Left ventricle myocardium superior (tissue), 1 donor: ENCODE measurements around the gene SNTG2. TPM values are rescaled to one million over a fixed set of nuclear protein-coding genes. Genes with fewer than 3 reads are reported as not detected.

ENCODE experiments used
- ATAC-seq: fragments of 200-7000 bp; cut with Tn5 transposase; one replicate; pipeline ENCODE4 v1.9.1; 2020; ENCODE audit warnings: mild to moderate bottlenecking, moderate library complexity
- DNase-seq: peaks from one replicate; pipeline ENCODE4 v3.0.0-alpha.2; 2020
- intact Hi-C: fragments of 100-400 bp; cut with micrococcal nuclease; formaldehyde crosslinking; loops from one replicate; pipeline ENCODE4 v1.11.0; 2022
- total RNA-seq: library from RNA; stranded (reverse); fragmentation: NEBNext Ultra II Directional; extraction: Animal tissue kit (Norgen Biotek cat#: 25700); gene quantifications from one replicate; pipeline ENCODE4 v1.2.1, GENCODE V29; 2021
- donor health status: DM: no; HTN: yes; CAD: no; lungs with severe emphysema.

The SNTG2 gene
- total RNA-seq, 1 donor from 2014 or later: 0.77 TPM

DNA sequence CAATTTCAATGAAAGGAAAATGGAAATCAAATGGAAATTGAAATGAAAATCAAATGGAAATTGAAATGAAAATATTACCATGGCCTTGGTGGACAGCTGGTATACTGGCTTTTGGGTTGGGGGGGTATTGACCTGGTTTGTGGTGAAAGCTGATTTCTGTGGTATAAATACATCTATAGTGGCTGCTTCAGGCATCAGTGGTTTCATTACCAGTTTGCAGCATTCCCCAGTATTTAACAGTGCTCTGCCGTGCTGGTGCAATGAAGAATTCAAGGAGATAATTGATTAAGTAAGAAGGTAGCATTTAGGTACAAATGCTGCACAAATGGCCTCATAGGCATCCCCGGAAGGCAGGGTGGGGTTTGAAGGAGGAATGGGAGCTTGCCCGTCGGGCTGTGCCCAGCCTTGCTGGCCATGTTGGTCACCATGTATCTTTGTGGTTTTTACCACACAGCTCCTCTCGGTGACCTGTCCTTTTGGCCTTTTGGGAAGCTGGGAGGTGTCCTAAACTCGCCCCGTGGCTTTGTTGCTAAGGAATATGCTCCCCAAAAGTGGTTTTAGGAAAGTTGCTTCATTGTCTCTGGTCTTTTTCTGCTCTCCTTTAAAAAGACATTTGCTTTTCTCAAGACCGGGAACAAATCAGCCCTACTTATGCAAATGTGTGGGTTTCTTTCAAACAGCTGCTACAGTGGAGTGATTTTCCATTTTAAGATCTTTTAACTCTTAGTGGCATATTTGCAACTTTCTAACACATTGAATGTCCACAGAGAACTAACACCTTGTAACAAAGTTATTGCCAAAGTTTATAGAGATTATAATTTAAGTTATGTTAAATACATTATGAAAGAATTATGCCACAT is 28.6 kb downstream of the SNTG2 start:
- DNase-seq (no peak), ATAC-seq (no peak)
- intact Hi-C loops: no loop called here

DNA sequence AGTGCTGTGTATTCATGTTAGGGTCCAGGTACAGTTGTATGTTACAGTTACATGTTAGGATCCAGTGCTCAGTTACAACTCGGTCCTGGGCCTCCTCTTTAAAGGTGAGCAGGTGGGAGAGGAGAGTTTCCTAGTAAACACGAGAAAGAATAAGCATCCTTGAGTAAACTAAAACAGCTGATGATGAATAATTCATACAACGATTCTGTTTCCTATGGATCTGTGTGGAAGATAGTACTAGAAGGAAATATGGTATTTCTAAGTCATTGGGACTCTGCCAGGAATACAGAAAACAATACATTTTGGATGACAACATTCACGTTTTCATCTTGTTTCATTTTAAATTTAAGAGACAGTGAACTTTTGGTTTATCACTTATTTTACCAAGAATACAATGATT is 29.5 kb downstream of the SNTG2 start:
- ATAC-seq: no peak
- DNase-seq: no peak
- intact Hi-C loops: no loop called here

DNA sequence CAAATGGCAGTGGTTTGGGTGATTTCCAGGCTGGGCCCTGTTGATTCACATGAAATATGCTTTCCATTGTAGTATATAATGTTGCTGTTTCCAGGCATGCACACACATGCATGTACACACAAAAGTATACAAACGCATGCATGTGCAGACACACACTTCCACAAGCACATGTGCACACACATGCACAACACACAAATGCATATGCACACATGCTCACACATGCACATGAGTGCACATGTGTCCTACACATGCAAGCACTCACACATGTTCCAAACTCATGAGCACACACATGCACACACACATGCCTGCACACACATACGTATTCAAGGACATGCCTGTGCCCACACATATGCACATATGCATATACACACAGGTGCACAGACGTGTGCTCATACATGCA is 30.6 kb downstream of the SNTG2 start:
- ATAC-seq (no peak), DNase-seq (no peak)
- intact Hi-C loops: no loop called here

DNA sequence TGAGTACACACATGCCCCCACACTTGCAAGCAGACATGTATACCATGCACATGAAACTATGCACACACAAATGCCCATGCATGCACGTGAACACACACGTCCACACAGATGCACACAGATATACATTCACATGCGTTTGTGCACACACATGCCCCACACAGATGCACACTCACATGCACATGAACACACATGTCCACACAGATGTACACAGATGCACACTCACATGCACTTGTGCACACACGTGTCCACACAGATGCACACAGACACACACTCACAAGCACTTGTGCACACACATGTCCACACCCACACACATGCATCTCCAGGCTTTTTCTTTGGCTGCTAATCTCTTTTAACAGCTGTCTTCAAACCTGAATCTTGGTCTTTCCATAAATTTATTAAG is 31.1 kb downstream of the SNTG2 start:
- DNase-seq (no peak), ATAC-seq (no peak)
- intact Hi-C loops: no loop called here

DNA sequence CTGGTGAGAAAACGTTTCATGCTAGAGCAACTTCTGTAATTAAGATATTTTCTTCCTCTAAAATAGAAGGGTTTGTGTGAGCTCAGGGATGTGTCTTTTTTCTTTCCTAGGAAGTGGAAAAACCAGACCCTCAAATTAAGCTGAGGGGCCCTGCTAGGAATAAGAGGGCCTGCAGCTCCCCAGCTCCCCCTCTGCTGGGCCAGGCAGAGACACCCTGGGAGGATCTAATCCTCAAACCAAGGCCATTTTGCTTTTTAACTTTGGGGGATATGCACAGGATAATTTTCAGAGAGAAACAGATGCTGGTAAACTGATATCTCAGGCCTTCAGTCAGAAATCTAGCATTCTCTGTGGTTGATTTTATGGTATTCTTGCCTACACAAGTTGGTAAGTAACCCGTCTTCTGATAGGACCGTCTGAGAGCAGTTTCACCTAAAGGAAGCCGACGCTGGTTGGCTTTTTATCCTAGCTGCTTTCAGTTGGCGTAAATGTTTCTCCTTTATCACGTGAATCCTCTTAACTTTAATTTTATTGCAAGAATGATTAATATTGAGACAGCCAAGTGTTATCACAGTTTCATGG is 34.8 kb downstream of the SNTG2 start:
- intact Hi-C loops: no loop called here
- ATAC-seq: no peak

DNA sequence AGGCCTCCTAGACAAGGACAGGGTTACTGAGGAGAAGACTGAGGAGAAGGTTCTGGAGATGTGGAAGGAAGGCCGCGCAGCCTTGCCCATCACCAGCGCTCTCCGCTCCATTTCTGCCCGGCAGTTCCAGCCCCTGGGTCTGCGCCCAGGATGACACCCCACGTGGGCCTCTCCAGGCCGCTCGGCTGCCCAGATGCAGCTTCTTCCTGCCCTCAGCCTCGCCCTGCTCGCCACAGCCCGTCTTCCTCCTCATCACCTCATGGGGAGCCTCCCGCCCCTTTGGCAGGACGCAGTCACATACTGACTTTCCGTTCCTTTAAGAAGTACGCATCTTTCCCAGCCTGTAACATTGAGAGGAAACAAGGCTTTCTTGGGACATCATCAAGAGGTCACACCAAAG is 37.1 kb downstream of the SNTG2 start:
- DNase-seq (no peak), ATAC-seq (no peak)
- intact Hi-C loops: no loop called here

More for the DNA sequence above, 34.8 kb downstream of the SNTG2 start:
- DNase-seq: no peak

DNA sequence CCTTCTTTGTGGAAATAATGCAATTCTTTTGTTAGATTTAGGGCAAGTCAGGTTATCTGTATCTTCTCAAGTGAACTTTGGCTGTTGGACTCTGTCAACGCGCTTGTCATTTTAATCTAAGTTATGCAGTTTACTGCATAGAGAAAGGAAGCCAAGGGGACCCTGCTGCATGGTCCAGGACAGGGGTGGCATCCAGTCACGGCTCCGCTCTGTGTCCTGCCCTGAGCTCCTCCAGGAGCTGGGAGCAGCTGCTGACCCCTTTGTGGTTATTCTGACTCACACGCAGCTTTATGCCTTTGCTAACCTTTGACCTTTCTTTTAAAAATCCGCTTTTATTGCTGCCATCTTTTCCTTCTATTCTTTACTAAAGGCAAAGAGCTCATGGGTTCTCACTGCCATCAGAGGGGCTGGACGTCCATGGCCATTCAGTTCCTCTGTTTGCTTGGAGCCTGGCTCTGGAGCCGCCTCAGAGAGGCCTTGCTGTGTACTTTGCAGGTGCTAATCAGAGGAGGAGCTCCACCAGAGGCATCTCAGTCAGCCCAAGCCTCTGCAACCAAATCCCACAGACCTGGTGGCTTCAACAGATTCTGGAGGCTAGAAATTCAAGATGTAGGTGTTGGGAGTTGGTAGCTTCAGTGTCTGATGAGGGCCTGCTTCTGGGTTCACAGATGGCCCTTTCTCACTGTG is 39.3 kb downstream of the SNTG2 start:
- DNase-seq: no peak
- ATAC-seq: no peak
- intact Hi-C loops: no loop called here

DNA sequence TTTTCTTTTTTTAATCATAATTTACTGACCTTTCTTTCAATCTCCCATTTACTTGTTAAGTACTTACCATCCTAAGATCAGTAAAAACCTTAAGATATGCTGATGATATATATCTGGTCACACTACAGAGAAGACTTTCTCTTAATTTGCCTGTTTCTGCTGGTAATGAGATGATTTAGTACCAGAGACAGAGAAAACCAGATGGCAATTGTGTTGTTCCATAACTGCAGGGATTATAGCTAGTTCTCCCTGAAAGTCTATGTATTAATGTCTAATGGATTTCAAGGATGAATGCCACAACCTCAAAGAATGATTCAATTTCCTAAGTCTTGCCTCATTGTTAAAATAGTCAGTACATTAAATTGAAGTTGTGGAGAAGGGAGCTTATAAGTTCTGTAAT is 40.3 kb downstream of the SNTG2 start:
- no peak for ATAC-seq
- DNase-seq: no peak
- intact Hi-C loops: no loop called here

DNA sequence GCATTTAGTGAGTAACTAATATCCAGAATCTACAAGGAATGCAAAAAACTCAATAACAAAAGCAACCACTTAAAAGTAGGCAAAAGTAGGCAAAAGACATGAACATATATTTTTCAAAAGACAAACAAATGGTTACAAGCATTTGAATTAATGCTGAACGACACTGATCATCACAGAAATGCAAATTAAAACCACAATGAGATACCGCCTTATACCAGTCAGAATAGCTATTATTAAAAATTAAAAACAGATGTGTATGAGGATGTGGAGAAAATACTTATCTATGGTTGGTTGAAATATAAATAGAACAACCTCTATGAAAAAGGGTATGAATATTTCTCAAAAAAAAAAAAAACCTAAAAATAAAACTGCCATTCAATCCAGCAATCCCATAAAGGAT is 51.7 kb downstream of the SNTG2 start:
- ATAC-seq (no peak), DNase-seq (no peak)
- intact Hi-C loops: no loop called here

DNA sequence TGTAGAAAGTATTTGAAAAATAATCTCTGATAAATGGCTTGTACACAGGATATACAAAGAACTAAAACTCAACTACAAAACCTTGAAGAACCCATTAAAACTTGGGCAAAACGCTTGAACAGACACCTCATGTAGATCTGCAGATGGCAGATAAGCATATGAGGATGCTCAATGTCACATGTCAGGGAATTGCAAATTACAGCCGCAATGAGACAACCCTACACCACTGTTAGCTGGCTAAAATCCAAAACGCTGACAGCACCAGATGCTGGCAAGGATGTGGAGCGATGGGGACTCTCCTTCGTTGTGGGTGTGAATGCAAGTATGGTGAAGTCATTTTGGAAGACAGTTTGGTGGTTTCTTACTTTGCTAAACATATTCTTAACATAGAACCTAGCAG is 53.7 kb downstream of the SNTG2 start:
- intact Hi-C loops: no loop called here
- no peak for DNase-seq
- ATAC-seq: no peak

DNA sequence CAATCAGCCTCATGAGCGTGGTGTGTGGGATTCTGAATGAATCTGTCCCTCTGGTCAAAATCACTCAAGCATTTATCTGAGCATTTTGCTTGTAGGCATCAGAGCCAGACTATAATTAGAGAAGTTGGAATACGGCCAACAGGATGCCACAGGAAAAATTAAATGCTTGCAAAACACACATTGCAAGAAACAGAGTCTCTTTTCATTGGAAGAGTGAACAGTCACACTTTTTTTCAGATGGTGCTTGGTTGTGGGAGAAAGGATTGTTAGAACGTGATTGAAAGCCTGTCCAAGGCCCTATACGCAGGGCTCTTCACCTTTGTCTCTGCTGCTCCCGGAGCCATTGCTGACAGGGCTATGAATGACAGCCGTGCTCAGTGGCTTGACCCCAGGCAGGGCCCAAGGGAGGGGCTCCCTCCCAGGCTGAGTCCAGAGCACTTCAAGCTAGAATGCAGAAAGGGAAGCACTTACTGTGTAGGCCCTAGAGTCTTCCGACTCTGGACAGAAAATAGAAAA is 59.8 kb downstream of the SNTG2 start:
- intact Hi-C loops: no loop called here
- peak; percentile 87 for ATAC-seq
- DNase-seq: no peak

DNA sequence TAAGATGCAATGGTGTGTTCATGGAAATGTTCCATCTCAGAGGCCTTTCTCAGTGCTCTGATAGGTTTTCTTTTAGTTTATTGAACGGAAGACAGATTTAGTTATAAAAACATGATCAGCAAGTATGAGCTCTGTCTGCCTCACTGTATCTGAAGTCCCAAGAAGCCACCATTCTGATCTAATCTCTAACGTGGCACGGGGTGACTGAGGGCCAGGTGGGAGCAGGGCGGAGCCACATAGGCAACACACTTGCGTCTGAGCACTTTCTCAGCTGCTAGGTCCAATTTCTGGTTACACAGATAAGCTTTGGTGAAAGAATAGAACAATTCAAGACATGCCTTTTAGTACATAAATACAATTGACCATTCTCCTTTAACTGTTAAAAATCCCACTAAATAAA is 60.4 kb downstream of the SNTG2 start:
- no peak for DNase-seq
- intact Hi-C loops: no loop called here

DNA sequence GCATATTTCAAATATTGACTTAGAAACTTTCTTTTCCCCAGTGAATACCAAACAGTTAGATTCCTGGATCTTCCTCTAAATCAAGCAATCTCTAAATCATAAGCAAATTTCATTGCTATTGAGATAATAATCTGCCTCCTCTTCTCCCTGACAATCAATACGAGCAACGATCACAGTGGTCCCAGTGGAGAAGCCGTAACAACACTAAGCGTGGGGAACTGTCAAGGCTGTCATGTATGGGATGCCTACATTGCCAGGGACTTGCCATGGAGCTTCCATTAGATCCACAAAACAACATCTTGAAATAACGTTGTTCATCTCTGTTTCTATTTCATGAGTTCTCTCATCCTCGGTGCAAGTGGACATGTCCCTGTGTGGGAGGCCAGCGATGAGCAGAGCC is 61.3 kb downstream of the SNTG2 start:
- intact Hi-C loops: no loop called here
- no peak for DNase-seq
- no peak for ATAC-seq

More for the DNA sequence above, 60.4 kb downstream of the SNTG2 start:
- no peak for ATAC-seq

DNA sequence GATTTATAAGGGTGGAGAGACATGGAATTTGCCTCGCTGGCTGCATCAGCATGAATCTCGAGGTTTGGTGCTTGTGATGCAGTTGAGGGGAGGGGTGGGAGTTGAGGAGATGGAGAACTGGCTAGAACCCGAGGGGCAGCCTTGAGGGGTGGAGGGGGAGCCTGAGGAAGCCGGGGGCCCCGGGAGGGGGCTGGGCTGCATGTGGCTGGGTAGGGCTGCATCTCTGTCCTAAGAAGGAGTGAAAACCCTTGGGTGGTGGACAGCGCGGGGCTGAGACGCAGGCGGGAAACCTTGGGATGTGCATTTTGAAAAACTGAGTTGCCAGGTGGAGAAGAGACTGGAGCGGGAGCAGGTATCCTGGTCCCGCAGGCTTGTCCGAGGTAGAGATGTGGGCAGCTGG is 64.2 kb downstream of the SNTG2 start:
- no peak for ATAC-seq
- intact Hi-C loops: no loop called here
- DNase-seq: no peak

DNA sequence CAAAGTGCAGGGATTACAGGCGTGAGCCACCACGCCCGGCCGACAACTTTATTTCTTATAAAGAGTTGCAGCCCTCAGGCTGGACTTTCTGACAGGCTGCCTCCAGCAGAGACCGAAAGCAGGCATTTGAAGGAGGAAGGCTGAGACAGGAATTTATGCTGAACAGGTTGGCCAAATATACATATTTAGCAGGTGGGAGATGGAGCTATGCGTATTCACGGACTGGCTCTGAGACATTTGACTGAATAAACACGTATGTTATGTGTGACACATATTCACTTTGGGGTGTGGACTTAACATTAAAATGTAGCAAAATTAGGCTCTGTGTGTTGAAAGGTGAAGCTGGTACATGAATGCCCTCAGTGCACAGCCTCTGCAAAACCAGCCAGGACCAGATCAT is 65.9 kb downstream of the SNTG2 start:
- DNase-seq (no peak), ATAC-seq (no peak)
- intact Hi-C loops: no loop called here

DNA sequence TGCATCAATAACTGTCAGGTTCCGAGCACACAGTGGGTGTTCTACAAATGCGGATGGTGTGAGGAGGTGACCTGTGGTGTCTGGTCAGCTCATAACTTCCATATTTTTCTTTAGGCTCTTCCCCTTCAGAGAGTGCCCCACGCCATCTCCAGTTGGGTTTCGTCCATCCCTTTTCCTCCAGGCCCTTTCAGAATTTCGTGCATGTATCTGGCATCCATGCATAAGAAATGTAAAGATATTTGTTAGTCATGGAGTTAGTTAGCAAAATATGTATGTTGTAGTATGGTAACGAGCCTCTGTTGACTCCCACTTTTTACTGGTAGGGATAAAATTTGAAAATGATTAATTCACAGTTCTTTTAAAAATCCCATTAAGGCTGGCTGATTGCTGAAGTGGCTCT is 67.2 kb downstream of the SNTG2 start:
- ATAC-seq (no peak), DNase-seq (no peak)
- intact Hi-C loops: no loop called here

DNA sequence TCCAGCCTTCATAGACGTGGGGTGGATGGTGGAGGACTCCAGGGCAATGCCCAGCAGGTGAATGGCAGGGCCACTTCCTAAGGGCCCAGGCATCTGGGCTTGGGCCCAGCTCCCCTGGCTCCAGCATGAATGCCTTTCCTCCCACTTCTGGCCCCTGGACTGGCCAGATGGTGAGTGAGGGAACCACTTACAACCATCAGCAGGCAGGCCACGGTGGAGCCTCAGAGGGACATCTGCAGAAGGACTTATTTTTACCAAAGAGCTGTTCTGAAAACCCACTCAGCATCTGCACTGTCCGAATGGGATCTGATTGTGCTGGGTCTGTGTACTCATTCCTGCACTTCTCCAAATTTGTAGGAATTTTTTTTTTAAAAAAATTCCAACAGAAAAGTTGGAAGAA is 69.6 kb downstream of the SNTG2 start:
- DNase-seq: no peak
- intact Hi-C loops: no loop called here
- no peak for ATAC-seq

DNA sequence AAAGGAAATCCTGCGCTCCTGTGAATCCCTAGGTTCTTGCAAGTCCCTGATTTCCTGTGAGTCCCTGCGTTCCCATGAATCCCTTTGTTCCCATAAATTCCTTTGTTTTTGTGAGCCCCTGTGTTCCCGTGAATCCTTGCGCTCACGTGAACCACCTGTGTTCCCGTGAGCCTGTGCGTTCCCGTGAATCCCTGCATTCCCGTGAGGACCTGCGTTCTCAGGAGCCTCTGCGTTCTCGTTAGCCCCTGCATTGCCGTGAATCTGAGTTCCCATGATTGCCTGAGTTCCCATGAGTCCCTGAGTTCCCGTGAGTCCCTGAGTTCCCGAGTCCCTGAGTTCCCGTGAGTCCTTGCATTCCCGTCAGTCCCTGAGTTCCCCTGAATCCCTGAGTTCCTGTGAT is 71.5 kb downstream of the SNTG2 start:
- DNase-seq (no peak), ATAC-seq (no peak)
- intact Hi-C loops: no loop called here

DNA sequence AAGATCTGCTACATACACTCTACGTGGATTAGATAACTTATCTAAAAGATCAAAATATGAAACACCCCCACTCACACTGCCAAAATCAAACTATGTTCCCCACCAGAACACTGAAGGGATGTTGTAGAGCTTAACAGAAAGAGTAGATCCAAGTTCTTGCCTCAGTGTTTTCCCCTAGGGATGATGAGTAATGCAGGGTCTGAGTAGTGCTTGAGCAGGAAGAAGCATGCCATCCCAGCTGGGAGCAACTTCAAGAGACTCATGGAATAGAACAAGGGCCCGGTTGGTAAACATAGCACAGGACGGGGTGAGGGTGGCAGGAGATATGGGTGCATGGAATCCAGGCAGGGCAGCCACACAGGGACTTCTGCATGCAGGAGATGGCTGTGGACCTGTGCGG is 74.3 kb downstream of the SNTG2 start:
- no peak for ATAC-seq
- intact Hi-C loops: no loop called here
- no peak for DNase-seq

DNA sequence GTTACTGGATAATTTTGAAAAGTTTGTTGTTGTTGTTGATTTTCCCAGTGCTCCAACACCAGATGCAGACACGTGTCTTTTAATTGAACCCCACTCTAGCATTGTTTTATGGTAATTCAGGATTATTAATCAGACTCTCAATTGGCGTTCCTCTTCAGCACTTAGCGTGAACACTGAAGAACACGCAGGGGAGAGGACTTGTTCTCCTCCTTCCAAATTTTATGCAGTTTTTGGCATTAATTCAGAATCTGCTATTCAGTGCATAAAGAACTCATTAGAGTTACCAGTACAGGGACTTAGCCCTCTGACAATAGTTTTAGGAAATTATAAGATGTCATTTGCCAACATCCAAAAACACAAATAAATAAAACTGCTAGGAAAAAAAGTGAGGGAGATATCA is 75.5 kb downstream of the SNTG2 start:
- intact Hi-C loops: no loop called here
- no peak for DNase-seq
- ATAC-seq: no peak
